ENCODE measurements around the gene OR10D3. TPM values are rescaled to one million over a fixed set of nuclear protein-coding genes. Genes with fewer than 3 reads are reported as not detected.

Gene OR10D3
- total and polyA plus RNA-seq, 11 donors, result not detected

DNA sequence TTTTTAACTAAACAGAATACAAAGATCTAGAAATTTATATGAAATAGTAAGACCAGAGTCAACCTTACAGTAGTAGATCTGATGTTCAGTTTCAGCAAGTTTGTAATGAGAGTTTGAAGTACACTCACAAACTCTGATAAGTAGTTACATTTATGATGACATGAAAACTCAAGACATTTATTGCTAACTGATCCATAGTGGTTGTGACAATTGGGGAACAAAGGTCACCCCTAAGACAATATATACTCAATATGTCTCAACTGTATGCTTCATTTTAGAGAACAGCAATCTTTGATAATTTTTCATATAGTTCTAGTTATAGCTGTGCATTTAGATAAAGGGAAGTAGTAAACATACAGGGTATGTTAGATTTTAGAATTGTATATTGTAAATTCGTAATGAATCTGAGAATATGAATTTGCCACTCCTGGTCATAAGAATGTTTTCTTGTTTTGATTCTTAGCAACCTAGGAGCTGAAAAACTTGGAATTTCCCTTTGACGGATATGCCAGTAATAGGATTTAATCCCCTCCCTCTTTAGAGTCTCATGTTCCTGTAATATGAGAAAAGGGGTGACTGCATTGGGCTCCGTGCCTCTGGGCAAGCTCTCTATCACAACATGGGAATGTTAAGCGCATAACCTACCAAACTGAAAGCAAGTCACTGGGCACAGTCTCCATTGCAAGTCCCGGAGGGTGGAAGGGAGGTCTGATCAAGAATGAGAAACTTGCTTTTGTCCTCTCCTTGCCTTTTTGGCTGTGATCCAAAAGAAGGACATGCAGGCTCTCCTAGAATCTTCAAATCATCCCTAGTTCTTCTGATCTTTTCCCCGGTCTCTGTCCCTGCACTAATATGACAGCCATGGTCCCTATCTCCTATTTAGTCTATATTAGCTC is 11.4 kb downstream of the OR10D3 start:
- H3K27ac ChIP-seq, result no peak overlapping the region
- intact Hi-C loops (cut with DNase I), result loop anchor here in 4 of 10 donors (5.0 to 10.0 kb wide), 2 partner anchors 120 to 122 kb away; no protein-coding TSS in a partner anchor
- 61 to 77% (median 69%) methylated on average over 6 of the region's 6 CpGs for WGBS, 4 donors
- TF ChIP-seq CTCF (IDR thresholded peaks at IDR 0.05), result no peak
- no peak for TF ChIP-seq POLR2A (IDR thresholded peaks at IDR 0.05)
- H3K36me3 ChIP-seq, result no peaks in the 10 kb centered on the region
- DNase-seq, result no peak
- H3K9me3 ChIP-seq, result no peaks in the 10 kb centered on the region
- H3K4me3 ChIP-seq, result no peak overlapping the region
- H3K4me1 ChIP-seq, result peaks cover 0 to 9% (median 0%) of the 10 kb centered on the region in 12 donors
- peaks cover 0 to under 1% (median 0%) of the 10 kb centered on the region in 9 donors for H3K27me3 ChIP-seq
- ATAC-seq, result no peak

GRCh38 chr11:124195189-124195734 is 12.1 kb downstream of the OR10D3 start:
- Histone ChIP-seq H3K4me3 (no peak overlapping the region), H3K36me3 (no peaks in the 10 kb centered on the region), H3K4me1 (peaks cover 0 to 9% (median 0%) of the 10 kb centered on the region in 12 donors), H3K27ac (no peak overlapping the region), H3K27me3 (no peaks in the 10 kb centered on the region), H3K9me3 (no peaks in the 10 kb centered on the region)
- ATAC-seq (no peak), DNase-seq (peak in 1 of 5 donors; percentile 29)
- no peak for TF ChIP-seq POLR2A (IDR thresholded peaks at IDR 0.05)
- TF ChIP-seq CTCF (IDR thresholded peaks at IDR 0.05), result peak in 10 of 12 donors; percentile 20 to 72 (median 38)
- 18 to 30% (median 29%) methylated on average over 4 of the region's 4 CpGs for WGBS, 4 donors
- intact Hi-C loops (cut with DNase I), result loop anchor here in 4 of 10 donors (5.0 to 10.0 kb wide), 2 partner anchors 120 to 123 kb away; no protein-coding TSS in a partner anchor

DNA sequence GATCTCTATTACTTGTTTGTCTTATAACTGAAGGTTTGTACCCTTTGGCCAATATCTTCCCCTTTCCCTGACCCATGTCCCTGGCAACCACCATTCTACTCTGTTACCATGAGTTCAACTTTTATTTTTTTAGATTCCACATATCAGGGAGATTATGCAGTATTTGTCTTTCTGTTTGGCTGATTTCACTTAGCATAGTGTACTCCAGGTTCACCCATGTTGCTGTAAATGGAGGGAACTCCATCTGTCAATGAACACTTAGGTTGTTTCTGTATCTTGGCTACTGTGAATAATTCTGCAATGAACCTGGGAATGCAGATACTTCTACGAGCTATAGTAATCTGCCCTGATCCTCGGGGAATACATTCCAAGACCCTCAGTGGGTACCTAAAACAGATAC is 14.9 kb downstream of the OR10D3 start:
- Histone ChIP-seq H3K27me3 (no peaks in the 10 kb centered on the region), H3K4me3 (no peak overlapping the region), H3K9me3 (no peaks in the 10 kb centered on the region), H3K4me1 (peaks cover 0 to 8% (median 0%) of the 10 kb centered on the region in 12 donors), H3K36me3 (no peaks in the 10 kb centered on the region), H3K27ac (no peak overlapping the region)
- DNase-seq (no peak), ATAC-seq (no peak)
- no peak for TF ChIP-seq POLR2A (IDR thresholded peaks at IDR 0.05)
- no peak for TF ChIP-seq CTCF (IDR thresholded peaks at IDR 0.05)
- 72 to 83% (median 79%) methylated on average over 2 of the region's 2 CpGs for WGBS, 4 donors
- intact Hi-C loops (cut with DNase I), result loop anchor here in 4 of 10 donors (5.0 to 10.0 kb wide), 2 partner anchors 123 to 126 kb away; no protein-coding TSS in a partner anchor

GRCh38 chr11:124198897-124199296 is 15.8 kb downstream of the OR10D3 start:
- WGBS, 4 donors, result 79 to 89% (median 87%) methylated on average over 7 of the region's 7 CpGs
- intact Hi-C loops (cut with DNase I), result loop anchor here in 4 of 10 donors (5.0 to 10.0 kb wide), 2 partner anchors 124 to 127 kb away; no protein-coding TSS in a partner anchor

More at GRCh38 chr11:124198897-124199296, 15.8 kb downstream of the OR10D3 start:
- Histone ChIP-seq H3K4me3 (no peak overlapping the region), H3K27me3 (no peaks in the 10 kb centered on the region), H3K4me1 (peaks cover 0 to 4% (median 0%) of the 10 kb centered on the region in 12 donors), H3K27ac (no peak overlapping the region), H3K9me3 (no peaks in the 10 kb centered on the region), H3K36me3 (no peaks in the 10 kb centered on the region)
- TF ChIP-seq CTCF (IDR thresholded peaks at IDR 0.05), result no peak
- no peak for TF ChIP-seq POLR2A (IDR thresholded peaks at IDR 0.05)
- DNase-seq (no peak), ATAC-seq (no peak)

Data from heart left ventricle (tissue), 16 donors.